GM23248 (cell line): ENCODE results near the gene RAB11FIP5.
"Not testable (repeated sequence)": the region's sequence is repeated elsewhere in the genome, so short reads cannot be mapped to it uniquely, and the experiment has no call there.

Source experiments
- EZH2 ChIP-seq: fragments of 200-600 bp; sonication (generic); IDR thresholded peaks from 2 replicates; pipeline ENCODE4 v1.6.1; 2018; ENCODE audit warnings: antibody characterized with exemption, mild to moderate bottlenecking; ENCODE audit not compliant: insufficient read depth, poor library complexity, severe bottlenecking
- EZH2phosphoT487 ChIP-seq: fragments of 200-600 bp; sonication (generic); IDR thresholded peaks from 2 replicates; pipeline ENCODE4 v1.6.1; 2018; ENCODE audit warnings: antibody characterized with exemption, moderate library complexity, mild to moderate bottlenecking, low read depth; ENCODE audit not compliant: insufficient read depth

GRCh38 chr2:73065070-73065469 lies 47.7 kb downstream of the RAB11FIP5 start:
- TF ChIP-seq EZH2, EZH2phosphoT487: not testable (repeated sequence)
